Activated T-helper 1 cell treated with Interleukin-2 at 50 U/mL for 16 hours (primary cell): ENCODE data around the gene HOXC9.

Experiments
- DNase-seq: peaks from one replicate; pipeline ENCODE4 v3.0.0-alpha.2; 2020; ENCODE audit warnings: low read depth

The HOXC9 gene

DNA sequence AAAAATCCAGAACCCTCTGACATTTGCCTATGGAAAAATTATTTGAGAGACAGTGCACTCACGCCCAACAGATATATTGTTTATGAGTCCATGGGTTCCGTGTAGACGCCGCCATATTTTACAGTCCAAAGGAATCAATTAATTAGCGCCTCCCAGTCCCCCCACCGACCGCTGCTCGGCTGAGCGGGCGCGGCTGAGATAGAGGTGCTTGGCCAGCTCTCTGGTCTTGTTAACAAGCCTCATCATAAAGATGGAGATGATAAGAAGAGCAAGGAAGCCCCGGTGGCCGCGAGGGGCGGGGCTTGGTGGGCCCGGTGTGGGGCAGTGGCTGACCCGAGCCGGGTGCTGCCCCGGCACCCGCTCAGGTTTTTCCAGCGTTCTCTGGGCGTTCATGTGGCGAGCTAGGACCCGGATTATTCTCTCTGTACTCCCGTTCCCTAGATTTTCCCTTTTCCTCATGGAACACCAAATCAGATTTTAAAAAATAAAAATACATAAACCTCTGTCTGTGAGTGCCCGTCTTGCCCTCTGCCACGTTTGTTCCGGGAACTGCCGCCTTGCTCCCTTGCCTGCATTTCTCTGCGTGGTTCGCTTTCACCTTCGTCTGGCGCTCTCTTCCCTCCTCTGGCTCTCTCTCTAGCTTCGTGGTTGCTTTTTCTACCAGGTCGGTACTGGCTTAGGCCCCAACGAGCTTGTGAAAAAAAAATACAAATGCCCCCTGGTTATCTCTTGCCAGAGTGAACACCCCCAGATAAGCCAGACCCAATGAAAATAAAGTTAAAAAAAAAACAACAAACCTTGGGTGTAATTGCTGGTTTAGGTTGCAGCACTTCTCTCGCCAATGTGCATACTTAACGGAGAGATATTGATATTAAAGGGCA lies 36.3 kb upstream of the HOXC9 start:
- DNase-seq, result no peak

DNA sequence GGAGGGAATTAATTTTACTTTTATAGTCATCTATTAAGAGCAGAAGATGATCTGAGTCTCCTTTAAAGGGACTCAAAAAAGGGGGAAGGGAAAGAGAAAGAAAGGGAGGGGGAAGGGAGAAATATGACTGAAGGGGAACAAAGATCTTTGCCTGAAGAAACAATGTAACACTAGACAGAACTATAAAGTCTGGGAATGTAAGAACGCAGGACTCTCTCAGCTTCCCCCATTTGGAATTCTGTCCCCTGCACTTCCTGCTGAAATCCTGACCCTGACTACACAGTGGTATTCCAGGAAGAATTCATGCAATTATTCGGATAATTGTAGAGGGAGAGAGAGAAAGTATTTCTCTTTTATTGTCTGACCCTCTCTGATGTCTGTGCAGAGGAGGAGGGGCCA lies 35.6 kb upstream of the HOXC9 start:
- DNase-seq, result no peak

GRCh38 chr12:53965281-53966084 lies 34.5 kb upstream of the HOXC9 start:
- DNase-seq, result no peak

GRCh38 chr12:53966085-53966384 lies 33.9 kb upstream of the HOXC9 start:
- no peak for DNase-seq

DNA sequence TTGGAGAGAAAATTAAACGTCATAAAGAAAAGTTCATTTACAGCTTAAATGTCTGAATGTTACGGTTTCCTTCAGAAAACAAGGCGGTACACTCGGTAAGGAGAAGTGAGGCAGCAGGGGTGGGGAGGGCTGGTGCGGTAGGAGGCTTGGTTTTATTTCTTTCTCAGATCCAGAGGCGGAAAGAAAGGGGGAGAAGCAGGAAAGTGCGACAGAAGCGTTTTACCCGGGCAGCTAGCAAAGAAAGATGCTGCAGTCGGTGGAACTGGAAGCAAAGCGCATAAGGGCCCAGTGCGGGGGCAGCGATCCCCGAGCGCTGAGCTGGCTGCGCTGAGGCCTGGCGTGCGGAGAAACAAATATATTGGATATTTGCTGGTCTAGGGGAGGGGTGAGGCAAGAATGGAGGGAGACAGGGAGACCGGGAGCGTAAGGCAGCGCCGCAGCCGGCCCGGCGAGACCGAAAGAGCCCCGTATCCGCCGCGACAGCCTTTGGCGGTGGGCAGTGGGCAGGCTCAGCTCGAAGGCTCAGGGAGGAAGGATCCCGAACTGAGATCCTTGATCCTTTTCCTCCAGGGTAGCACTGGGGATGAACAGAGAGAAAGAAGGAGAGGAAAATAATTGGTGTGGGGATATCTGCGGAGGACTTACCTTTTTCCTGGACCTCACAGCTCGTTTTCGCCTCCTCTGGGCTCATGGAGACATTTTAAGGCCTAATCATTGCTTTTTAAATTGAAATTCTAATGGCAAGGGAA lies 33.4 kb upstream of the HOXC9 start:
- no peak for DNase-seq

GRCh38 chr12:53967421-53967925 lies 32.5 kb upstream of the HOXC9 start:
- no peak for DNase-seq

- DNase-seq, result no peak
Measured at GRCh38 chr12:53968214-53969127, 31.5 kb upstream of the HOXC9 start.

DNA sequence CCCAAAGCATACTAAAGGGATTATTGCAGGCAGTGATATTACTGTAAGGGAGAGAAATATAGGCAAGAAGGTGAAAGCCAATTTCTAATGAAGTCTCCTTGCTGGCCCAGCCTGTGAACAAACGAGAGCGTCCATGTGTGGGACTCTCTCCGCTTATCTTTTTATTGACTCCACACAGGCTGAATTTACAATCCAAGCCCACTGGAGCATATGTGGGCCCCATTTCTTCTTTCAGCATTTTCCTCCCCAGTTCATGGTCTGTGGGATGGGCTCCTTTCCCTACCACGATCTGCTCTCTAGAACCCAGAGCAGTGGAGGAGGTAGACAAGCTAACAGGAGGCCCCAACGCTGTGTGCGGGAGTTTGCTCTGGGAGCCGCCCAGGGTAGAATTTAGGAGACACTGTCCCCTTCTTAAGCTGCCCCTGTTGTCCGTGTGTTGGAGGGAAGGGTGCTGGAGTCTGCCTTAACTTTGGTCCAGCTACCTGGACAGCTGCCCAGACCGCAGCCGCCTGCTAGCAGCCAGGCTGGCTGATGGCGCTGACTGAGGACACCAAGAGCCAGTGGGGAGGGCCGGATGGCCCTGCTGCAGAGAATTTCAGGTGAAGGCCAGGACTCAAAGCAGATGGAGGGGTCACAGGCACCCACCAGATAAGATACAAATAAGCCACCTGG lies 30.2 kb upstream of the HOXC9 start:
- no peak for DNase-seq

- DNase-seq, result no peak
Measured at GRCh38 chr12:53970451-53970850, 29.5 kb upstream of the HOXC9 start.

DNA sequence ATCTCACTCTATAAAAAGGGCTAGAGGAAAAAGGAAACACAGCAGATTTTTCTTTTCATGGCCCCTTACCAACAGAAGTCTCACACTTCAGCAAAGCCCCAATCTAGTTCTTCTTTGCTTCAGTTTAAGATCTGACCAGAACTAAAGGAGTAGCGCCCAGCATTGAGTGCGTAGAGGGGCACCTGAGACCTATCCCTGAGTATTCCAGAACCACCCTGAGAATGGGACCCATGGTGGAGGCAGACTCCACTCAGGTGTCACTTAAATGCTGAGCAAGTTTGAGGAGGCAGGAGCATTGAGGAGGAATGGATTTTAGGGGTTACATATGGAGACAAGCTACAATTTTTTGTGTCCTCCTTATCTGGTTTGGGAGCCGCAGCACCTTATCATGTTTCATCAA lies 28.8 kb upstream of the HOXC9 start:
- no peak for DNase-seq

DNA sequence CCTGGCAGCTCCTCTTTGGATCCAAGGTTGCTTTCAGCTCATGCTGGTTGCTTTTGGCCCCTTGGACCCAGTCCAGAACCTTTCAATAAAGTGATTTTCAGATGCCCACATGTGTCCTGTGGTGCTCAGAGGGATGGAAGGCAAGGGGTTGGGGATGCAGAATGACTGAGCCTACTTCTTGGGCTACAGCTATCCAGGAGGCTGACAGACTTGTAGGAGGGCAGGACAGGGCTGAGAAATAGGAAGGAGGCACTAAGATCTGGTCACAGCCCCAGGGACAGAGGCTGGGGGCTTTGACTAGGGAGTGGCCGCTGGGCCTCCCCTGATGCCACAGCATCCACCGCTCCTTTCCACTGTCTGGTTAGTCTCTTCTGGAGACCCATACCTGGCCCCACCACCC lies 28.3 kb upstream of the HOXC9 start:
- DNase-seq, result no peak

- no peak for DNase-seq
Measured at GRCh38 chr12:53972152-53972702, 27.7 kb upstream of the HOXC9 start.

- no peak for DNase-seq
Measured at GRCh38 chr12:53972722-53973235, 27.2 kb upstream of the HOXC9 start, which contains the start of gene HOXC11. TSS of gene HOXC11 (plus strand) at chr12:53973126. CDS start at chr12:53973242, 116 bp downstream.

DNA sequence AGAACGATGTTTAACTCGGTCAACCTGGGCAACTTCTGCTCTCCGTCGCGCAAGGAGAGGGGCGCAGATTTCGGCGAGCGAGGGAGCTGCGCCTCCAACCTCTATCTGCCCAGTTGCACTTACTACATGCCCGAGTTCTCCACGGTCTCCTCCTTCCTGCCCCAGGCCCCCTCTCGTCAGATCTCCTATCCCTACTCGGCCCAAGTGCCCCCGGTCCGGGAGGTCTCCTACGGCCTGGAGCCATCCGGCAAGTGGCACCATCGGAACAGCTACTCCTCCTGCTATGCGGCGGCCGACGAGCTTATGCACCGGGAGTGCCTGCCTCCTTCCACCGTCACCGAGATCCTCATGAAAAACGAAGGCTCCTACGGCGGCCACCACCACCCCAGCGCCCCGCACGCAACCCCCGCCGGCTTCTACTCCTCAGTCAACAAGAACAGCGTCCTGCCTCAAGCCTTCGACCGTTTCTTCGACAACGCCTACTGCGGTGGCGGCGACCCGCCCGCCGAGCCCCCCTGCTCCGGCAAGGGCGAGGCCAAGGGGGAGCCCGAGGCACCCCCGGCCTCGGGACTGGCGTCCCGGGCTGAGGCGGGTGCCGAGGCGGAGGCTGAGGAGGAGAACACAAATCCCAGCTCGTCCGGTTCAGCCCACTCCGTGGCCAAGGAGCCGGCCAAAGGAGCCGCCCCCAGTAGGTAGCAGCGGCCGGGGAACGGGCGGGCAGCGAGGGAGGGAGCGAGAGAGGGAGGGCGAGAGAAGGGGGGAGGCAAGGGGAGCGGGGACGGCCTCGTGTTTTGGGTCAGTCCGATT lies 26.5 kb upstream of the HOXC9 start:
- DNase-seq, result no peak

DNA sequence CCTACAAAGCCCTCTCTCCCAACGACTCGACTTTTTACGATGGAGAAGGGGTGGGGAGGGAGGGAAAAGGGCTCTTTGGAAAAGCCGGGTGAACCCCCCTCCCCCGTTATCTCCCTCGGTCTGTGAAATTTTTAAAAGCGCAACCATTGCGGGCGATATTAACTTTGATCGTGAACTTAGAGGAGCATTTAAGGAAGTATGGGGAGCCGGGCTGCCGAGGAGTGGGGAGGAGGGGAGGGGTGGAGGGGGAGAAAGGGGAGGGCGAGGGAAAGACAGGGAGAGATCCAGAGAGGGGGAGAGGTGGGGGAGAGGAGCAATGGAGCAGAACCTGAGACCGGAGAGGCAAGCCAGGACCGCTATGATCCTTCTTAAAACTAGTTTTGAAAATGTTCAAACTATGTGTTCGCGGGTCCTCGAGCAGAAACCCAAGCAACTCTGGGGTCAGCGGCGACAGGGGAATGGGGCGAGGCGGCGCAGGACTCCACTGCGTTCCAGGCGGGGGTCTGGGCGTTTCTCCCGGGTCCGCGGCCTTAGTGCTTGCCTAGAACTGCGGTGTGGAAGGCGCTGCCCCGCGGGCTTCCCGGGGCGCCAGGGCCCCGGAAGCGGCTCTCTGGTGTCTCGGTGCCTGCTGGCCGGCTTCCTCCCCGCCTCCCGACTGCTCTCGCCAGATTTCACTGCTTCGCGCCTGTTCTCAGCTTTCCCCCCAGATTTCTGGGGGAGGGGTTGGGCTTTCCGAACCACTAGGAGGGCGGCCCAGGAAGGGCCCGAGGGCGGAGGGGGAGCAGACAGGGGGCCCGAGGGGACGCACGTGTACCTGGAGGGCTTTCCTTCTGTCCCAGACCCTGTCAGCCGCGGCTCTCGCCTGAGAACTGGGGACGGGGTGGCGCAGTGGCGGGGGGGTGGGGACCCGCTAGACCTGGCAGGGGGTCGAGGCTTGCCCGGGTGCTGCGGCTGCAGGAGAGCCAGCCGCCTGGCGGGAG lies 25.6 kb upstream of the HOXC9 start, which contains the start of gene HOTAIR:
Gene HOTAIR, minus strand, starts transcription at position 871 of the 980 bp plus-strand sequence.
- no peak for DNase-seq

DNA sequence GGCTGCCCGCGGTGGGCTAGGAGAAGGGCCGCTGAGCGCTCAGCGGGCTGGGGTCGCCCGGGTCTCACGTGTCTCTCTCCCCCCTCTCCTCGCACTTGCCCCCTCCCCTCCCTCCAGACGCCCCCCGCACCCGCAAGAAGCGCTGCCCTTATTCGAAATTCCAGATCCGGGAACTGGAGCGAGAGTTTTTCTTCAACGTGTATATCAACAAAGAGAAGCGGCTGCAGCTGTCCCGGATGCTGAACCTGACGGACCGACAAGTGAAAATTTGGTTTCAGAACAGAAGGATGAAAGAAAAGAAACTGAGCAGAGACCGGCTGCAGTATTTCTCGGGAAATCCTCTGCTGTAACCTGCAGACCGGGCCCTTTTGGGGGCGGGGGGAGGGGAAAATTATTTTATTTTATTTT lies 24.9 kb upstream of the HOXC9 start:
- no peak for DNase-seq

GRCh38 chr12:53975479-53976152 lies 24.3 kb upstream of the HOXC9 start:
- no peak for DNase-seq
